K562 (cell line): ENCODE results near the gene APBA2. TPM values are rescaled to one million over a fixed set of nuclear protein-coding genes. Genes with fewer than 3 reads are reported as not detected.

ENCODE experiments used
- ATAC-seq: fragments of 200-7000 bp; cut with Tn5 transposase; 3 replicates; pipeline ENCODE4 v1.9.1; 2020; ENCODE audit warnings: moderate library complexity
- BruUV-seq: library from RNA; stranded (reverse); fragments of 400-500 nt; replicated peaks from 2 replicates; lab custom pipeline; 2021; lab: Mats Ljungman, UMichigan
- CTCF ChIA-PET: fragments of 300-600 bp; formaldehyde crosslinking; extraction: SDS; loops from one replicate; lab custom pipeline; 2021; ENCODE audit warnings: low intra/inter-chr PET ratio; lab: Yijun Ruan, JAX
- POLR2A ChIA-PET: fragments of 300-600, 350-650 bp; sonication (Branson Sonifier 250); formaldehyde crosslinking; extraction: SDS; loops from one replicate; lab custom pipeline; 2021; ENCODE audit warnings: antibody characterized with exemption, inconsistent platforms; lab: Yijun Ruan, JAX
- DNase-seq, 4 experiments: peaks; one replicate each; pipeline versions ENCODE4 v3.0.0 to v3.0.0-alpha.2; 2011 to 2018; ENCODE audit warnings: low spot score in 3 of 4, mixed read lengths in 3 of 4; ENCODE audit errors: extremely low read depth in 1 of 4
- FAIRE-seq: peaks from 2 replicates; lab custom pipeline; 2011; peaks lifted over from hg19 to GRCh38; lab: Jason Lieb, UNC
- H2AFZ ChIP-seq: 2 replicates; pipeline ENCODE4 v1.6.0; 2011; ENCODE audit warnings: low read depth, low read length, control low read depth, inconsistent platforms
- H3K27ac ChIP-seq: fragments of 200-600 bp; 3 replicates; pipeline ENCODE4 v1.8.0; 2011; ENCODE audit warnings: low read depth, mild to moderate bottlenecking, control low read depth, inconsistent platforms, low read length, moderate library complexity, mixed read lengths; ENCODE audit errors: extremely low read depth
- H3K27me3 ChIP-seq, 2 experiments: fragments of 300-600 bp in 1 of 2; 2 replicates in 1 of 2; 3 replicates in 1 of 2; pipeline versions ENCODE4 v1.6.0 to v1.8.0; 2011; ENCODE audit warnings: inconsistent platforms in 2 of 2, low read length in 2 of 2, mild to moderate bottlenecking in 1 of 2, mixed read lengths in 1 of 2, moderate library complexity in 1 of 2; ENCODE audit not compliant: control insufficient read depth in 2 of 2, insufficient read depth in 2 of 2
- H3K36me3 ChIP-seq: fragments of 300-600 bp; 3 replicates; pipeline ENCODE4 v1.8.0; 2011; ENCODE audit warnings: mild to moderate bottlenecking, low read length, inconsistent platforms; ENCODE audit not compliant: control insufficient read depth, insufficient read depth
- H3K4me1 ChIP-seq, 2 experiments: fragments of 200-600 bp in 1 of 2; replicated peaks in 1 of 2; 2 replicates in 1 of 2; 3 replicates in 1 of 2; pipeline versions ENCODE4 v1.5.1 to v1.8.0; 2011; ENCODE audit warnings: inconsistent platforms in 2 of 2, low read length in 2 of 2, mild to moderate bottlenecking in 1 of 2, mixed read lengths in 1 of 2, moderate library complexity in 1 of 2; ENCODE audit not compliant: control insufficient read depth in 2 of 2, insufficient read depth in 2 of 2
- H3K4me2 ChIP-seq: 2 replicates; pipeline ENCODE4 v1.6.1; 2011; ENCODE audit warnings: low read length, control low read depth, inconsistent platforms, mixed read lengths; ENCODE audit not compliant: insufficient read depth
- H3K4me3 ChIP-seq: fragments of 200-600 bp; sonication (generic), shearing (Covaris generic); 2 replicates; pipeline ENCODE4 v1.5.1; 2016; ENCODE audit warnings: control low read depth, inconsistent platforms
- H3K79me2 ChIP-seq: fragments of 200-600 bp; 3 replicates; pipeline ENCODE4 v1.8.0; 2011; ENCODE audit warnings: low read length, inconsistent platforms; ENCODE audit not compliant: control insufficient read depth, insufficient read depth
- H3K9ac ChIP-seq, 2 experiments: 2 replicates each; pipeline versions ENCODE4 v1.6.0 to v1.6.1; 2011; ENCODE audit warnings: low read depth in 2 of 2, low read length in 2 of 2, control low read depth in 1 of 2, inconsistent platforms in 1 of 2, mild to moderate bottlenecking in 1 of 2, mixed read lengths in 1 of 2; ENCODE audit not compliant: insufficient read depth in 1 of 2
- H3K9me1 ChIP-seq: one replicate; pipeline ENCODE4 v1.6.0; 2011; ENCODE audit warnings: inconsistent platforms, mild to moderate bottlenecking, low read length, moderate library complexity; ENCODE audit not compliant: control insufficient read depth, insufficient read depth
- H3K9me3 ChIP-seq: replicated peaks from 2 replicates; pipeline ENCODE4 v1.5.1; 2011; ENCODE audit warnings: low read depth, low read length, inconsistent platforms; ENCODE audit not compliant: control insufficient read depth, insufficient read depth
- H4K20me1 ChIP-seq: replicated peaks from 2 replicates; pipeline ENCODE4 v1.6.1; 2011; ENCODE audit warnings: low read length, inconsistent platforms, mixed read lengths; ENCODE audit not compliant: control insufficient read depth, insufficient read depth
- CEBPZ ChIP-seq: fragments of 150-350 bp; IDR thresholded peaks from 2 replicates; pipeline ENCODE4 v1.6.1; 2014; ENCODE audit warnings: low read depth, mild to moderate bottlenecking, low read length, borderline replicate concordance
- E4F1 ChIP-seq: fragments of 250-450 bp; sonication (Bioruptor Pico); IDR thresholded peaks from 2 replicates; pipeline ENCODE4 v1.5.0; 2021; ENCODE audit warnings: mild to moderate bottlenecking, borderline replicate concordance
- ID3 ChIP-seq, 2 experiments: fragments of 250-450 bp in 1 of 2; fragments of 450-650 bp in 1 of 2; sonication (Bioruptor Pico) in 1 of 2; IDR thresholded peaks; 2 replicates each; pipeline versions ENCODE4 v1.6.1 to v1.8.0; 2016 to 2021; ENCODE audit warnings: mild to moderate bottlenecking in 2 of 2, moderate library complexity in 2 of 2, missing compliant biosample characterization in 1 of 2, missing genetic modification characterization in 1 of 2
- RB1 ChIP-seq: fragments of 450-650 bp; IDR thresholded peaks from 2 replicates; pipeline ENCODE4 v1.6.1; 2017; ENCODE audit warnings: low read depth, mild to moderate bottlenecking
- ZFPM2 ChIP-seq: fragments of 250-450 bp; sonication (Bioruptor Pico); IDR thresholded peaks from 2 replicates; pipeline ENCODE4 v1.5.1; 2022; ENCODE audit warnings: mild to moderate bottlenecking
- ZHX1 ChIP-seq: fragments of 150-350 bp; conservative IDR thresholded peaks from 2 replicates; pipeline ENCODE4 v1.6.1; 2014; ENCODE audit warnings: low read length
- WGBS: fragments of 100-300 bp; shearing (Covaris generic); methylation state at CpG from one replicate; pipeline ENCODE4 v1.1.6; 2016; ENCODE audit warnings: low coverage, mixed read lengths; ENCODE audit not compliant: insufficient coverage; ENCODE audit errors: missing lambda C conversion rate; 5-methylcytosine and 5-hydroxymethylcytosine counted together
- in situ Hi-C: fragments of 300-500 bp; cut with MboI; formaldehyde crosslinking; loops from 4 replicates; pipeline ENCODE4 v1.15.0; 2018; ENCODE audit warnings: inconsistent platforms, mixed read lengths
- intact Hi-C: fragments of 100-400 bp; cut with micrococcal nuclease; formaldehyde crosslinking; loops from 2 replicates; pipeline ENCODE4 v1.14.2; 2022
- polyA plus RNA-seq, 8 experiments: library from polyadenylated mRNA; depleted of rRNA in 4 of 8; stranded (reverse) in 5 of 8; unstranded in 3 of 8; fragments of >200 nt; fragmentation: Nextera tagmentation in 2 of 8; fragmentation: Illumina TruSeq in 1 of 8; extraction: Ambion mirVana in 2 of 8; extraction: Trizol in 1 of 8; gene quantifications; 2 replicates each; pipeline versions ENCODE4 v1.2.1 to v1.2.3, GENCODE V29; 2011 to 2014; ENCODE audit warnings: inconsistent platforms in 1 of 8, missing spikeins in 1 of 8
- total RNA-seq, 7 experiments: library from RNA; depleted of rRNA in 6 of 7; stranded (reverse); fragments of >200 nt in 6 of 7; fragmentation: Illumina TruSeq in 2 of 7; extraction: Trizol in 2 of 7; gene quantifications; 2 replicates each; pipeline versions ENCODE4 v1.2.1 to v1.2.3, GENCODE V29; 2011 to 2021; ENCODE audit warnings: low replicate concordance in 1 of 7

Gene APBA2
- total and polyA plus RNA-seq, 9 of the 15 experiments (the other 6 are each of a cell fraction or from before 2014, with no cell fraction given) = 0.24 to 40.9 (median 25.2) TPM

GRCh38 chr15:29135702-29136646 lies 250.2 kb downstream of the APBA2 start (continued):
- TF ChIP-seq ZHX1 = no peak
- no peak for TF ChIP-seq ZFPM2 (CRISPR knock-in tag)

GRCh38 chr15:29138260-29138659 lies 252.5 kb downstream of the APBA2 start:
- intact Hi-C loops = no loop called here
- H2AFZ ChIP-seq = no peak overlapping the region
- H3K4me2 ChIP-seq = no peak overlapping the region
- peaks cover 67 to 89% of the 10 kb centered on the region in 2 experiments for H3K27me3 ChIP-seq
- POLR2A ChIA-PET = no interaction called here
- DNase-seq (no peak), ATAC-seq (no peak), FAIRE-seq (no peak)
- H3K9me3 ChIP-seq = no peaks in the 10 kb centered on the region
- peaks cover 27% of the 10 kb centered on the region for H4K20me1 ChIP-seq
- CTCF ChIA-PET = no interaction called here
- no TSS peak for BruUV-seq
- WGBS = 4% methylated on average over 6 of the region's 6 CpGs
- H3K79me2 ChIP-seq = no peaks in the 10 kb centered on the region
- no peak overlapping the region for H3K4me3 ChIP-seq
- no peak overlapping the region for H3K9ac ChIP-seq
- peaks cover 0 to 11% of the 10 kb centered on the region in 2 experiments; a peak in 2 of 5 replicates for H3K4me1 ChIP-seq
- in situ Hi-C loops = no loop called here
- H3K36me3 ChIP-seq = no peaks in the 10 kb centered on the region
- H3K27ac ChIP-seq = no peak overlapping the region
- H3K9me1 ChIP-seq = no peaks in the 10 kb centered on the region
- no peak for TF ChIP-seq ID3 (CRISPR knock-in tag; IDR thresholded peaks at IDR 0.05)
- no peak for TF ChIP-seq ID3 (tag; IDR thresholded peaks at IDR 0.05)
- no peak for TF ChIP-seq CEBPZ
- no peak for TF ChIP-seq RB1
- no peak for TF ChIP-seq E4F1 (CRISPR knock-in tag)
